ENCODE results near the gene SMOC2.

Gene SMOC2, protein sequence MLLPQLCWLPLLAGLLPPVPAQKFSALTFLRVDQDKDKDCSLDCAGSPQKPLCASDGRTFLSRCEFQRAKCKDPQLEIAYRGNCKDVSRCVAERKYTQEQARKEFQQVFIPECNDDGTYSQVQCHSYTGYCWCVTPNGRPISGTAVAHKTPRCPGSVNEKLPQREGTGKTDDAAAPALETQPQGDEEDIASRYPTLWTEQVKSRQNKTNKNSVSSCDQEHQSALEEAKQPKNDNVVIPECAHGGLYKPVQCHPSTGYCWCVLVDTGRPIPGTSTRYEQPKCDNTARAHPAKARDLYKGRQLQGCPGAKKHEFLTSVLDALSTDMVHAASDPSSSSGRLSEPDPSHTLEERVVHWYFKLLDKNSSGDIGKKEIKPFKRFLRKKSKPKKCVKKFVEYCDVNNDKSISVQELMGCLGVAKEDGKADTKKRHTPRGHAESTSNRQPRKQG

DNA sequence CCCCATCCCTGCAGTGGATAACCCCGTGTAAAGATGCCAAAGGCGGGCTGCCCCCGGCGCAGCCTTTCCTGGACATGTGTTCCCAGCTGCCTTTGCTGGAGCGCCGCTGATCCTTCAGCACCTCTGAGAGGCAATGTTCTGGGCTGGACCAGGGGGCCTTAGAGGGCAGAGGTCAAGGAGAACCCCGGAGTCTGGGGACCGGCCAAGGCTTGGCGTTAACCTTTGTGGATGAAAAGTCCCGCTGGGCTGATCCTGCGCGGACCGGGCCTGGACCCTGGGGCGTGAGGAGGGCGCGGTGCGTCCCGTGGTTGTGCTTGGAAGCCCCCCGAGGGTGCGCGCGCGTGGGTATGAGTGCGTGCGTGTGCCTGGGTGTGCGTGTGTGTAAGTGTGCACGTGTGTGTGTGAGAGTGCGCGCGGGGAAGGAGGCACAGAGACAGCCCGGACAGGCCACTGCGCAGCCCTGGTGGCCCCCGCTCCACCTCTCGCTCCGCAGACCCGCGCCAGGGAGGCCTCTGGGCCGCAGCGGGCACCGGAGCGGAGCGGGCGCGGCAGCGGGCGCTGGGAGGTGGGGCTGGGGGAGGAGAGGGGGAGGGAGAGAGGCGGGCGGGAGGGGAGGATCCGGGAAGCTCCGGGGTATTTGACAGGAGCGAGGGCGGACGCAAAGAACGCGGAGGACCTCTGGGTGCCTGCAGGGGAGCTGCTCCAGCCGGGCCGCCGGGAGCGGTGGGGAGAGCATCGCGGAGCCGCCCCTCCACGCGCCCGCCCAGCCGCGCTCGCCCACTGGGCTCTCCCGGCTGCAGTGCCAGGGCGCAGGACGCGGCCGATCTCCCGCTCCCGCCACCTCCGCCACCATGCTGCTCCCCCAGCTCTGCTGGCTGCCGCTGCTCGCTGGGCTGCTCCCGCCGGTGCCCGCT, at the start of gene SMOC2:
TSS of gene SMOC2 (plus strand) at position 665 of the 914 bp plus-strand sequence. CDS start at position 852, 187 bp downstream.
- FAIRE-seq = no peak

DNA sequence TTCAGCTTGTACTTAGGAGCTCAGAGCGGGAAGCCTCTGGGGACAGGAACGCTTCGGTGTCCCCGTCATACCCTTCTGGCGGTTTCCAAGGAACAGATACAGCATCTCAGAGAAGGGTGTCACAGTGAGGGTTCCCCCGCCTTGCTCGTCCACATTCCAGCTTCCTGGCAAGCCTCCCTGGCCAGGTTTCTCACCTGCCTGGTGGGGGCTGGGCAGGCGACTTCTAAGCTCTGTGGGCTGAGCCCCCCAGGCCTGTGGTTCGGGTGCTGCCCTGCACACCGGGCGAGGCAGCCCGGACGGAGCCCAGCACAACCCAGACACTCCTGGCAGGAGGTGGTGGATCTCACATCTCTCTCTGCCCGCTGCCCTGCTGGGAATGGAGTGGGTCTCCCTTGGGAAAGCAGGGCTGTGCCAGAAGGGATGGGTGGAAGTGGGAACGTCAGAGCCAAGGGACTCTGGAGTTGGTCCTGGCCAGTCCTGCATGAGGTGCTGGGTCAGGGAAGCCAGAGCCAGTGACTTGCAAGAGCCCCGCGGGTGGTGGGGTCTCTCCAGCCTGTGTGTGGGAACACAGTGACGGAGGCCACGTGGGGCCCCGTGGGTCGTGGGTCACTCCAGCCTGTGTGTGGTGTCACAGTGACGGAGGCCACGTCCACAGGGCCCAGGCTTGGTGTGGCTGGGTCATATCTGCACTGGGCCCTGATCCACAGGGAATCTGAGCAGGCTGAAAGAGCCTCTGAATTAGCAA, 47.7 kb upstream of the SMOC2 start:
- no peak for FAIRE-seq

DNA sequence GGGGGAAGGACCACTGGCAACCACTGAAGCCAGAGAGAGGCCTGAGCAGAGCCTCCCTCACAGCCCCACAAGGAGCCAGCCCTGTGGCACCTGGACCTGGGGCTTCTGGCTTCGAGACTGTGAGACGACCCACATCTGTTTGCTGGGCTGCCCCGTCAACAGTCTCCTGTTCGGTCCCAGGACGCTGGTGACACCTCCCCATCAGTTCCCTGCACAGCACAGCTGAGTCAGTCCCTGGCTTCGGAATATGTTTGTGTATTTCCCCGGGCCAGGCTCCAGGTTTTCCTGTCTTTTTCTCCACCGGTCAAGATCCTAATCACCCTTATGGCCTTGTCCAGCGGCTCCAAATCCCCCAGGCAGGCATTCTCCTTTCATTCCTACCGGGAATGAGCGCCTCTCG, 46.4 kb upstream of the SMOC2 start:
- no peak for FAIRE-seq

DNA sequence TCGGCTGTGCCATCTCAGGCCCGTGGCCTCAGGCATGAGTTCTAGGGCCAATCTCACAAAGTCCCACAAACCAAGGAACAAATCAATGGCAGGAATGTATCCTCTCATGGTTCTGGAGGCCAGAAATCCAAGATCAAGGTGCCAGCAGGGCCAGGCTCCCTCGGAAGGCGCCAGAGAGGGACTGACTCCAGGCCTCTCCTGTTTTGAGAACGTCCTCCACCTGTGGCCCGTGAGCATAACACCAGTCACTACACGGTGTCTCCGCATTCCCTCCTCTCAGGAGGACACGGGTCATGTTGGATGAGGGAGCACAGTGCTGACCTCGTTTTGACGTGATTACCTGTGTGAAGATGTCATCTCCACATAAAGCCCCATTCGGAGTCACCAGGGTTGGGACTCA, 45.0 kb upstream of the SMOC2 start:
- FAIRE-seq = no peak

DNA sequence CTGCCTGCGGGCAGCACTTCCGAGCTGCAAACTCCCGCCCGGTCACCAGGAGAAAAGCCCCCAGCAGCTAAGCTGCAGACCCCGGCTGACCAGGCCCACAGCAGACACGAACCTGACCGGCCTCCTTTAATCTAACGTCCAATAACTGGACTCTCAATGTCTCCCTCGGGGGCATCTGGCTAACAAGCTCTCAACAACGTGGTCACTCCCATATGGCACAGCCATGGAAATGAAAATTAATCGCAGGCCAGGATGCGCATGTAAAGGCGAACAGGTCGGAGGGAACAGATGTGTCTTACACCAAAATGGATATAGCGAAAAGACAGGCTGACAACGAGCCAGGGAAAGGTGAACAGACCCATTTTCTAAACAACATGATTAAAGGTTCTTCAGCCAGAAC, 44.4 kb upstream of the SMOC2 start:
- FAIRE-seq = no peak

DNA sequence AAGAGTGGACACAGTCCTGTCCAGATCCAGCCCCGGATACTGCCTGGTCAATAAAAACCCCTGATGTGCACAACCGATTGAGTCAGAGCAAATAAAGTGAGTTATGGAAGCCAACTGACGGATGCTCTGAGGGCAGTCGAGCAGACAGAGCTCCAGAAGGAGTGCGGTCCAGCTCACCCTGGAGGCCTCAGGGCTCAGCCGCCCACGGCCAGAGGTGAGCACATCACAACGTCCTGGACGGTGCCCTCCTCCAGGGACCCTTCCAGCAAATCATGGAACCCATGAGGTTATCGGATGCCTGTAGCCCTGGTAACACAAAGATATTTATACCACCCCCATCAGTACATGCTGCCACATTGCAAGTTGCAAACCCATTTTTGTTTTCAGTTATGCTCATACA, 44.0 kb upstream of the SMOC2 start:
- FAIRE-seq = no peak

DNA sequence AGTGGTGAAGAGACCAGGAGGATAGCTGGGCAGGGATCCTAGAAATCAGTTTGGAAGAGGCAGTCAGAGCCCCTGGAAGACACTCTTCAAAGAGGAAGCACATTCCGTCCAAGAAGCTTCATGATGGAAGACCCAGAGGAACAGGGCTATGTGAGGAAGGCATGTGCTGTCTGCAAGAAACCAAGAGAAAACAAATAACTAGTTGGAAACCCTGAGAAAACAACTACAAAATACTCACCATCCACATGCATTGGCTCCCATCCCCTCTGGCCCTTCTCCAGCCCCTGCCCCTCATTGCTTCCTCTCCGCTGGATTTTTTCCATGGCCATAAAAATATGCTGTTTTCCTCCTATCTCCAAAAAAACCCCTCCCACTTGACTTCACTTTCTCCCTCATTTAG, 40.9 kb upstream of the SMOC2 start:
- no peak for FAIRE-seq

DNA sequence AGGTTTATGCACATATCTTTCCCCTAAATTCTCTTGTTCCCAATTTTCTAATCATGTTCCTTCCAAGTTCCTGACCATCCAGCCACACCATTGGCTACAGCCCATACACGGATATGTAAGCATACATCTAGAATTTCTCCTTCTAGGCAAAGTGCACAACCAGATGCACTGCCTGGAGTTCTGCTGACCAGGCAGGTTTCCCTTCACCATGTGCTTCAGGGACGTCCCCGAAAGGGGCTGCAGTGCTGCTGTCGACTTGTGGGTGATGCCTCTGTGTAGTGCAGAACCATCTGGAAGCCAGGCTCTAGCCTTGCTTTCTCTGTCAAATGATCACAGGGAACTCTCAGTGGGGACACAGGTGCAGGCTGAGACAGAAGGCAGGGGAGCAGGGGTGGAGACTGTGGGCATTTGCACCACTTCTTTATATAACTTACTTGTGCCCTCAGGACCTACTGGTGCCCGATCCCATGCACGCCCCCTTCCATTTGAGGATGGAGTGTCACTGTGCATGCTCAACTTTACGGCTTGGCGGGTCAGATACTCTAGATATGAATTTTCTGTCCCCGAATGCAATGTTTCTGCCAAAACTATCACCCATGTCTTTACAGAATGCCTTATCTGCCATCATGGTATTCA, 37.5 kb upstream of the SMOC2 start:
- FAIRE-seq = no peak

DNA sequence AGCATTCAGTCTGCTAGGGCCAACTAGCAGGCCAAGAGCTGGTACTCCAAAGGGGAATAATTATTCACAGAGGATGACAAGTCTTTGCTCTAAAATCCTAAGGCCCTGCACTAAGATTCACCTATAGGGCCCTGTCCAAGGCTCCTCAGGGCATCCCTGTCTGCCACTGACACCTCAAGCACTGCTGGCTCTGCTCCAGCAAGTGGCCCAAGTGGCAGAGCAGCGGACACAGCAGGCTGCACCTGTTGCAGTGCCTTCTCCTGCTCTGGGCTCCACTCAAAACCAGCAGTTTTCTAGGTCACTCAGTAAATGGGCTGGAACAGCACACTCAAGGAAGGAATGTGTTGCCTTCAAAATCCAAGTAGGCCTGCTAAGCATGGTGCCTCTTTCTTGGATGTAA, 36.4 kb upstream of the SMOC2 start:
- no peak for FAIRE-seq

DNA sequence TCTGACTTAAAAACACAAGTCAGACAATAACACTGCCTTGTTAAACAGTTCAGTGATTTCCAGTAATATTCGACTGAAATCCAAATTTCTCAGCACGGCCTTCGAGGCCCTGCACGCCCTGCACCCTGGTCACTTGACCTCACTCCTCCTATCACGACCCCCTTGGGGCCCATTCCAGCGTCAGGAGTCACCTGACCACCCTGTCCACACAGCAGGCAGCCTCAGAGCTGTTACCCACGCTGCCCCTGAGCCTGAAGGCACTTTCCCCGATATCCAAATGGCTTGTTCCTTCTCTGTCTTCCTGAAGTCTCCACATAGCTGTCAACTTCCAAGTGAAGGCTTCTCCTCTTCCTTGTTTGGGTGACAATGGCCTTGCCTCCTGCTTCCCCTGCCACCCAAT, 33.1 kb upstream of the SMOC2 start:
- no peak for FAIRE-seq

DNA sequence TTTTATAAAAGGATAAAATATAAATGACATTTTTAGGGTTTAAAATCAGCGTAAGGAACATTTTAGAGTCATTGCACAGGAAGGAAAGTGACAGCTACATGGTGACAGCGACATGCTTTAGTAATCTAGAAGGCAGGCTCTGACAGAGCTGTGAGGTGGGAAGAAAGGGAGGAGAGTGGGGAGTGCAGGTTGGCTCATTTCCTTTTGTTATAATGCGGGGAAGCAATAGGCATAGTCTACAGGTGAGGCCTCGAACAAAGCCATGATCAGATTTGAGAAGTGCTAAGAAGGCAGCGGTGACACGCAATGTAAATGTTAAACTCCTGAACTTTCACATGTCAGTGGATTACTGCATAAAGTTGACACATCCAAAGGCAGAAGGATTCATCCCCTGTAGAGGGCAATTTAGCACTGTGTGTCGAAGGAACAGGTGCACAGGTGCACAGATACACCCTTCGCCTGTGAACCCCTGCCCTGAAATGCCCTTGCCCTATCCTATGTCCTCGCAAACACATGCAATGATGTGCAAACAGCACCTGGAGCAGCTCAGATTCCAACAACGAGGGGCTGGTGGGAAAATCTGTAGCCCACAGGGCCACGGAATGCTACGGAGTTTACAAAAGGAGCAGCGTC, 32.4 kb upstream of the SMOC2 start:
- FAIRE-seq = no peak

DNA sequence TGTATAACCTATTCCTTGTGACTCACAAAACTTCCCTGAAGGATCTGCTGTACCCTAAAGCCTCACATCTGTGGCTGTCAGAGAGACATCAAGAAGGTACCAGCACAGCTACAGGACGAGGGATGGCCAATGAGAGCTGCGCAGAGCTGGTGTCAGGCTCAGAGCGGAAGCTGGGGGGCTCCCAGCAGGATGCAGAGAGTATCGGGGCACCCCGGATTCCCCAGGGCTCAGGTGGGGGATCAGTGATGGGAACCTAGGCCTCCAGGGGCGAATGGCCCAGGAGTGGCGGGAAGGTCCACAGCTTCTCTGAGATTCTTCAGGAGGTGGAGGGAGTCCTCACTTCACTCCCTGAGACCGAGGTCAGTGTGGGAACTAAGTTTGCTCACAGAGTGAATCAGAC, 30.9 kb upstream of the SMOC2 start:
- FAIRE-seq = no peak

DNA sequence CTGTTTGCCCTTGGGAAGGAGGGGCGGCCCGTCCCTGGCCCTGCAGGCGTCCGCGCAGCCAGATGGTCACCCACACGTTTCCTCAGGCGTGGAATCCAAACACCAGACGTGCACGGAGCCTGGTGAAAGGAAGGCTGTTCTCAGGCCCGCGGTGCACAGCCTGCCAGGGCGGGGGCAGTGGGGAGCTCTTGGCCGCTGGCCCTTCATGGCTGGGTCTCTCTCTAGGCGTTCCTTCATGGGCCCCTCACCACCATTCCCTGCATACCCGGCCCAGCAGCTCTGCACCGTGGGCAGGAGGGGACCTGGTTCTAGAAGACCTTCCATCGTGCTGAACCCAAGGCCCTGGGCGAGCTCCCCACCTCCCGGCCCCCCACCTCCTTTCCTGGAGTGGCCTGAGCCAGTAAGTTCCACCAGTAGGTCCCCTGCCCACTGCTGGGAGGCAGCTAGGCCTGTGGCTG, 30.4 kb upstream of the SMOC2 start:
- no peak for FAIRE-seq

DNA sequence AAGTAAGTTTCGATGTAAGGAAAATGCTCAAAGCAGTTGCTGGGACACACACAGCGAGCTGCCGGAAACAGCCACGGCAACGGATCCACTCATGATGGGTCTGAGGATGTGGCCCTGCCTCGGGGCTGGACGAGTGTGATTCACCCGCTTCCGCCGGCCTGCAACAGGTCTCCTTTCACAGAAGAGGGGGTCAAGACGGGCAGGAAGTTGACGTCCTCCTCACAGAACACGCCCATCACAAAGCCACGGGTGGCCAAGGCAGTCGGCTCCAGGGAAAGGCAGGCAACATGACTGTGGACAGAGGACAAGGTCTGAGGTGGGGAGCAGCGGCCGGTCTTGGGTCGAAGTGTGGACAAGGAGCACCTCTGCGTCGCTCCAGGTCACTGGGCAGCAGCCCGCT, 29.9 kb upstream of the SMOC2 start:
- FAIRE-seq = no peak

DNA sequence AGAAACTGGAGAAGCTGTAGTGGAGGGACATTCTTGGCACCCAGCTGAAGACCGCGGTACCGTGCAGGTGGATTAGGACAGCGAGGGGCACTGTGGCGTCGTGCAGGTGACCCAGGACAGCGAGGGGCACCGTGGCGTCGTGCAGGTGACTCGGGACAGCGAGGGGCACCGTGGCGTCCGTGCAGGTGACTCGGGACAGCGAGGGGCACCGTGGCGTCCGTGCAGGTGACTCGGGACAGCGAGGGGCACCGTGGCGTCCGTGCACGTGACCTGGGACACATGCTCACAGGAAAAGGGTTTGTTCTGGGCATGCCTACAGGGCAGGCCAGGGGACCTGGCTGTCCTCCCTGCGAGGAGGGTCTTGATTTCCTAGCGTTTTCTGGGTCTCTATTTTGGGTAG, 29.2 kb upstream of the SMOC2 start:
- FAIRE-seq = no peak

DNA sequence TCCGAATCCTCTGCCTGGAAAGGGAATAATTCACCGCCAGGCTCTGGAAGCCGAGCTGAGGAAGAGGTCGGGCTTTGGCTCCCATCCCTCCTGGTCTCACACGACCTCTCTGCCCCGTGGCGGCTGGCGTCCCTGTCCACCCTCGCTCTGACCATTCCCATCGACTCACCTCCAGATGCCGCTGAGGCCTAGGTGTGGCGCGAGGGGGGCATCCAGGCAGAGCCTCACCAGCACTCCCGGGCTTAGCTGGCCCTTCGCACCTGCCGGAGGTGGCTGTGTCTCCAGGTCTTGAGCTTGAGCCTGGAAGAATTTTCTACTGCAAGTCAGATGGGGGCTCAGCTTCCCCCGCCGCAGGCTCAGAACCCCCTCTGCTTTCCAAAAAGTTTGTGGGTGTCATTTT, 28.5 kb upstream of the SMOC2 start:
- FAIRE-seq = no peak

DNA sequence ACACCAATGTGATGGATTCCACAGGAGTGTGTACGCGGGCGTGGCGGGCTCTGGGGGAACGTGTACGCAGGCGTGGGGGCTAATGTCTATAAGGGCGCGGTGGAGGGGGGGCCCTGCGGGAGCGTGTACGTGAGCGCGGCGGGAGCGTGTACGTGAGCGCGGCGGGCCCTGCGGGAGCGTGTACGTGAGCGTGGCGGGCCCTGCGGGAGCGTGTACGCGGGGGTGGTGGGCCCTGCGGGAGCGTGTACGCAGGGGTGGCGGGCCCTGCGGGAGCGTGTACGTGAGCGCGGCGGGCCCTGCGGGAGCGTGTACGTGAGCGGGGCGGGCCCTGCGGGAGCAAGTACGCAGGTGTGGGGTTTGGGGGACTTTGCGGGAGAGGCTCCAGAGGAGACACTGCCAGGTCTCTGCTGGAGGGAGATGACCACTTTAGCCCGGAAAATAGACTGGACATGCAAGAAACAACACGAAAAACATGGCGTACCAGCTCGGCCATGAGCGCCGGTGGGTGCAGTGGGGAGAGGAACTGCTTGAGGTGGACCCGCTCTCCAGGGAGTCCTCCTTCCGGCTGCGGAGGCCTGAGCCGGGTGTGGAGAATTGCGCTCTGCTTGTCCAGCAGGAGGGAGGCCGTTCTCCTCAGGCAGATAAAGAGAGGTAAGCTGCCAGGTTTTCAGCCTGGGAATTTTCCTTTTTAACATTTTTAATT, 27.8 kb upstream of the SMOC2 start:
- FAIRE-seq = no peak

DNA sequence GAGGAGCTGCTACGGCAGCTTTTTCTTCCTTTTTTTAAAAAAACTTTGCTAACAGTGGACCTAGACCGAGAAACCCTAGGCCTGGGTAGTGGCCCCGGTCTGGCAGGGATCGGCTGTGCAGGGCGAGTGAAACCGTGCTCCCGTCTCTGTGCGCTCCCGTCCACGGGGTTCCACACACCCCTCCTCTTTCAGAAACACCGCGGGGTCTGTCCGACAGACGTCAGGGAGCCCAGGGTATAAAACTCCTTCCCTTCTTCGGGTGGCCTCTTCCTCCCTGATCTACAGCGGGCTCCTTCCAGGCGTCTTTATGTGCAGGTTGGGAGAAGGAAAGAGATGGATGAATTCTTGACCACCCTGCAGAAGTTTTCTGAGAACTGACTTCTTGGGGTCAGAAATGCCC, 27.1 kb upstream of the SMOC2 start:
- no peak for FAIRE-seq

DNA sequence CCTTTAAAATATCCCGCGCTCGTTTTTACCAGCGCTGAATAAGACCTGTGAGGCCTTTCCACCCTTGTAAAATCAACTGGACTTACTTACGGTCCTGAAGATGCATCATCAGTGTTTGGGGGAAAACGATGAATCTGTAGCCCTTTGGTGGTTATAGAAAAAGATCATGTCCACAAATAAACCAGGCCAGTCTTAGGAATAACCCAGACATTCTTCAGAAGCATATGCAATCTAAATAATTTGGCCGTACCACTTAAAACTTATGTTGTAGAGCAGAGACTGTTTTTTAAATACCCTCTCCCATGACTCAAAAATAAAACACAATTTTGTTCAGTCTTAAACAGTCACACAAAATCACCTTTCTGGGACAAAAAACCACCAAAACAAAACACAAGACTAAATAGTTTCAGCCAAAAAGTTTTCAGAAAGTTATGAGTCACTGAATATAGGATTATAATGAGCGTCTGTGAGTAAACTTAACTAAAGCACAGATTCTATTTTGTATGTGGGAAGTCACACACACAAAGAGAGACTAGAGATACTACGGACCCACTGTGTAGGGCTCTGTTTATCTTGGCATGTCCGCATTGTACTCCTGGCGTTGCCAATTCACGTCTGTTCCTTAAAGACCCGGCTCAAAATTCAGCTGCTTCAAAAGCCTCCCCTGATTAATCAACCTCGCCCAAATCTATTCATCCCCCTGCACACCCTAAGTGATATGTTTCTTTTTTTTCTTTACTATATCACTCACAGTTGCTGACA, 26.5 kb upstream of the SMOC2 start:
- FAIRE-seq = no peak
